Erythroblast (primary cell): ENCODE data around the gene UNC5A.

Experiments used
- DNase-seq, 2 experiments: peaks; one replicate each; lab custom pipeline; 2025; lab: John Stamatoyannopoulos, UW
- GATA1 ChIP-seq: IDR thresholded peaks from 2 replicates; pipeline ENCODE4 v1.6.1; 2011; ENCODE audit warnings: low read depth, mild to moderate bottlenecking, control low read depth, low read length, moderate library complexity
- POLR2A ChIP-seq: IDR thresholded peaks from 2 replicates; pipeline ENCODE4 v1.6.1; 2011; ENCODE audit warnings: mild to moderate bottlenecking, low read length

UNC5A gene

GRCh38 chr5:176901260-176902101 is 91.1 kb downstream of the UNC5A start:
- TF ChIP-seq POLR2A: no peak
- no peak for TF ChIP-seq GATA1
- no peak for DNase-seq

GRCh38 chr5:176902102-176902814 is 91.9 kb downstream of the UNC5A start:
- TF ChIP-seq GATA1 (no peak), POLR2A (no peak)
- no peak for DNase-seq

GRCh38 chr5:176902911-176903664 is 92.7 kb downstream of the UNC5A start:
- TF ChIP-seq POLR2A (no peak), GATA1 (no peak)

GRCh38 chr5:176904276-176904675 is 93.9 kb downstream of the UNC5A start:
- TF ChIP-seq POLR2A: no peak
- TF ChIP-seq GATA1: no peak
- DNase-seq: no peak

More at GRCh38 chr5:176902911-176903664, 92.7 kb downstream of the UNC5A start:
- no peak for DNase-seq

- no peak for DNase-seq
- no peak for TF ChIP-seq GATA1
- TF ChIP-seq POLR2A: no peak
These were observed 95.8 kb downstream of the UNC5A start for GRCh38 chr5:176906126-176906525.

- TF ChIP-seq GATA1 (no peak), POLR2A (no peak)
- DNase-seq: no peak
These were observed 96.4 kb downstream of the UNC5A start for GRCh38 chr5:176906796-176907195.

- TF ChIP-seq POLR2A: no peak
- DNase-seq: no peak
These were observed 98.5 kb downstream of the UNC5A start for GRCh38 chr5:176908675-176909368.

GRCh38 chr5:176912115-176912514 is 101.8 kb downstream of the UNC5A start:
- no peak for TF ChIP-seq GATA1
- TF ChIP-seq POLR2A: no peak
- DNase-seq: no peak

GRCh38 chr5:176915906-176916305 is 105.5 kb downstream of the UNC5A start:
- TF ChIP-seq POLR2A (no peak), GATA1 (no peak)
- no peak for DNase-seq

GRCh38 chr5:176916337-176916736 is 106.0 kb downstream of the UNC5A start:
- no peak for DNase-seq
- TF ChIP-seq GATA1 (no peak), POLR2A (no peak)

GRCh38 chr5:176918613-176919012 is 108.3 kb downstream of the UNC5A start:
- no peak for DNase-seq
- no peak for TF ChIP-seq POLR2A
- no peak for TF ChIP-seq GATA1

- no peak for TF ChIP-seq GATA1
- TF ChIP-seq POLR2A: no peak
- DNase-seq: no peak
These were observed 111.4 kb downstream of the UNC5A start for GRCh38 chr5:176921714-176922113.

GRCh38 chr5:176922817-176923216 is 112.5 kb downstream of the UNC5A start:
- TF ChIP-seq GATA1: no peak
- TF ChIP-seq POLR2A: no peak
- no peak for DNase-seq

- no peak for TF ChIP-seq GATA1
- TF ChIP-seq POLR2A: no peak
- no peak for DNase-seq
These were observed 117.2 kb downstream of the UNC5A start for GRCh38 chr5:176927562-176927961.
